Mesenteric fat pad (tissue), 1 donor: ENCODE results near the gene ZNF221. TPM values are rescaled to one million over a fixed set of nuclear protein-coding genes. Genes with fewer than 3 reads are reported as not detected.
"Not testable (repeated sequence)": the region's sequence is repeated elsewhere in the genome, so short reads cannot be mapped to it uniquely, and the experiment has no call there.

Experiments used
- DNase-seq: peaks from one replicate; pipeline ENCODE4 v3.0.0-alpha.2; 2020; ENCODE audit warnings: low spot score
- long read RNA-seq: library from polyadenylated mRNA; unstranded; transcript quantifications from one replicate; pipeline ENCODE4 v2.0.0, GENCODE V29; 2020
- total RNA-seq: library from RNA; stranded (reverse); fragmentation: NEBNext Ultra II Directional; extraction: Animal tissue kit (Norgen Biotek cat#: 25700); gene quantifications from one replicate; pipeline ENCODE4 v1.2.1, GENCODE V29; 2021
- donor health status: DM: yes; HTN: yes; CAD: no.

ZNF221 gene
- 4.1 TPM for total RNA-seq
- long read RNA-seq, partial matches to known transcripts: 0 of 3 reads
- long read RNA-seq, other reads (novel, unspliced or antisense): 0 of 3 reads

GRCh38 chr19:43950834-43951645, at the start of gene ZNF221:
Gene ZNF221 (plus strand): TSS chr19:43951228. CDS start chr19:43962727, 11,499 bp downstream.
- peak; percentile 93 for DNase-seq

DNA sequence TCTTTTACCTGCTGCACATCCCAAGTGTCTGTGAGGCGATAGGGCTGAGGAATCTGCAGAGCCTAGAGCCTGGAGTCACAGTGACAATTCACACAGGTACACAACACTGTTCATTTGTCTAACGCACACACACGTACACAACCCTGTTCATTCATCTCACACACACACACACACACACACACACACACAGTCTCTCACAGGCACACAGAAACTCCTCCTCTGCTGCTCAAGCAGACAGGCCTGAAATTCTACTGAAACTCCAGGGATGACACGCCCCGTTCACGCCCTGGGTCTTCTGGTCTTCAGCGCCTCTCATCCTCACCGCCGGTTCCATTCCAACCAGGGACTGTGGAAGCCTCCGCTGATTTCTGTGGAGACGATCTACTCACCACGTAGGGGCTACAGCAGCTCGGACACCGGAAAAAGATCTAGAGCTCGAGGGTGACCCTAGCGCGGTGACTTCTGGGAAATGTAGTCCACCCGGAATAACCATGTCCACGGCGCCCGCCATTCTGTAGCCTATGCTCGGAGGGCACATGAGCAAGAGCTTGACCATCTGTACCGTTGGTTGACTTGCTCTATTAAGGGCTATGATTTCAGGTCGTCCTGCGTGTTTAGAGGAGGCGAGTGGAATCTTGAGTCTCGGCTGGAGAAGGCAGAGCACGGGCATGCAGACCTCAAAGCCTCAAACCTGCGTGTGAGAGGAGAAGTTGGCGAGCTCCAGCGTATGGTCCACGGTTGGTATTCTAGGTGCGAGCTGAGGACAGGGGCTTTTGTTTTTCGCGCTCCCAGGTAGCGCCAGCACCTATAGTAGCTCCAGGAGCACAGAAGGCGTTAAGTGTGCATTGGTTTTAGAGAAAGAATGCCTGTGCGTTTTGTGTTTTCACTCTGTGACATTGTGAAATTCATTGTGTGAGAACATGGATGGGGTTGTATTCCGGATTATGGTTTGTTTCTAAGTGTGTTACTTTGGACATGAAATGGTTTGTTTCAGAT, 49.3 kb upstream of the ZNF221 start:
- no peak for DNase-seq

- DNase-seq: no peak
These were observed 48.6 kb upstream of the ZNF221 start for GRCh38 chr19:43902399-43902798.

GRCh38 chr19:43905897-43906296, 45.1 kb upstream of the ZNF221 start:
- DNase-seq: no peak

- DNase-seq: no peak
These were observed 44.3 kb upstream of the ZNF221 start for GRCh38 chr19:43906774-43907173.

DNA sequence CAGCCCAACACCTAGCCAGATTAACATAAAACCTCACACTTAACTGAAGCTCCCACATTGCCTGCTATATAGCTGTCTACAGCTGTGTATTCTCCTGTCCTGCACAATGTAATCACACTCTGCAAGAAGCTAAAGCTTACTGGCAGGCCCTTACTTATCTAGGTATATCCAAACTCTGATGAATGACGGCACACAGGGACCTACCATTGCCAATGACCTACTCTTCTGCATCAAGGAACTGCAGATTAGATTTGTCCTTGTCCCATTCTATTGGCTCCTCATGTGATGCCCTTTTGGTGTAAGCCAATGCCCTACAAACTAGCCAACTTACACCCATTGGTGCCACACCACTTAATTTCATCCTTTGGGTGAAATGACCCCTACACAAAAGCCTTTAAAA, 42.4 kb upstream of the ZNF221 start:
- no peak for DNase-seq

DNA sequence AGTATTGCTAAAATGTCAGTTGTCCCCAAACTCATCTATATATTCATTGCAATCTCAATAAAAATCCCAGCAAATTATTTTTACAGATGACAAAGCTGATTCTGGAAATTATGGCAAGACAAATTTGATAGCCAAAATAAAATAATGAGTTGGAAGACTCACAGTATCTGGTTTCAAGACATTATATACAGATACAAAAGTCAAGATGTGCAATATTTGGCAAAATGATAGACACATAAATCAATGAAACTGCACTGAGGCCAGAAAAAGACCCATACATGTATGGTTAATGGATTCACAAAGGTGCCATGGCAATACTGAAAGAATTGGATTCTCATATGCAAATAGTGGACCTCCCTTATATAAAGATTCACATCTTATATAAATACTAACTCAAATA, 40.1 kb upstream of the ZNF221 start:
- DNase-seq: no peak

- DNase-seq: no peak
These were observed 37.6 kb upstream of the ZNF221 start for GRCh38 chr19:43913383-43913782.

GRCh38 chr19:43914051-43914450, 37.0 kb upstream of the ZNF221 start:
- no peak for DNase-seq

DNA sequence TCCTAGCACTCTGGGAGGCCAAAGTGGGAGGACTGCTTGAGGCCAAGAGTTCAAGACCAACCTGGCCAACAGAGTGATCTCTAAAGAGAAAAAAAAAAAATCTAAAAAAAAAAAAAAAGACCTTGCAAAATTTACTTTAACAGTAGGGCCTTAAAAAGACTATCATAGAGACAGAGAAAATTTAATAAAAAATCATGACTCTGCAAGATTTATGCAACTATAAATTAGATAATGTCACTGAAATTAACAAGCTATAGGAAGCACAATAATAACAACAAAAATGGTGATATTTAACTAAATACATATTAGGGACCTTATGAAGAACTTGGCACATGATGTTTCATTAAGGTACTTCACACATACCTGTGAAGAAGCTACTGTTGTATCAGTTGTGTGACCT, 27.2 kb upstream of the ZNF221 start:
- no peak for DNase-seq

DNA sequence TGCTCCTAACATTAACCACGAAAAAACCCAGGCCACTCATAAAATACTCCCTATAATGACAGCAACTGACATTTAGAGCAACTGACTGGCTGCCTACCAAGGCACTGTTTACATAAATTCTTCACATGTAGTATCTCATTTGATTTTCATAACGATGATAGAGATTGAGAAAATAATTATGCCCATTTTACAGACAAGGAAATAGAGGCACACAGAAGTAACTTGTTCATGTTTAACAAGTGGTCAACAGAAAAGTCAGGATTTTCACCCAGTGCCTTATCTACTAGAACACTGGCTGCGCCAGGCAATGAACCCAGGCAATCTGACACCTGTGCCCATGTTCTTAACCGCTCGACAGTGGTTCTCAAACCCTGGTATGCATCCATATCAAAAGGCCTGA, 22.2 kb upstream of the ZNF221 start:
- DNase-seq: no peak

GRCh38 chr19:43934055-43934984, 16.7 kb upstream of the ZNF221 start:
- DNase-seq: no peak

- peak; percentile 96 for DNase-seq
These were observed 15.9 kb upstream of the ZNF221 start, which contains the start of gene ZNF45 for GRCh38 chr19:43934985-43935708. Gene ZNF45 (minus strand): TSS chr19:43935282. CDS start chr19:43922185, 13,097 bp downstream.

- DNase-seq: no peak
These were observed 14.8 kb upstream of the ZNF221 start for GRCh38 chr19:43936188-43936587.

GRCh38 chr19:43939557-43940260, 11.3 kb upstream of the ZNF221 start:
- DNase-seq: no peak

DNA sequence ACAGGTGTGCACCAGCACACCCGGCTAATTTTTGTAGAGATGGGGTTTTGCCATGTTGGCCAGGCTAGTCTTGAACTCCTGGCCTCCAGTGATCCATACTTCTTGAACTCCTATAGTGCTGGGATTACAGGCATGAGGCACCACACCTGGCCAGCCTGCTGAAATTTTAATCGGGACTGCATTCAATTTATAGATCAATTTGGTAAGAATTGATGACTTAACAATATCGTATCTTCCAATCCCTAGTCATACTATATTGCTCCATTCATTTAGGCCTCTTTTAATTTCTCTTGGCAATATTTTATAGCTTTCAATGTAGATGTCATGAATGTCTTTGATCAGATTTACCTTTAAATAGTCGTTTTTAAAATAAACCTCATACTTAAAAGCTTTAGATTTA, 10.3 kb upstream of the ZNF221 start:
- no peak for DNase-seq

DNA sequence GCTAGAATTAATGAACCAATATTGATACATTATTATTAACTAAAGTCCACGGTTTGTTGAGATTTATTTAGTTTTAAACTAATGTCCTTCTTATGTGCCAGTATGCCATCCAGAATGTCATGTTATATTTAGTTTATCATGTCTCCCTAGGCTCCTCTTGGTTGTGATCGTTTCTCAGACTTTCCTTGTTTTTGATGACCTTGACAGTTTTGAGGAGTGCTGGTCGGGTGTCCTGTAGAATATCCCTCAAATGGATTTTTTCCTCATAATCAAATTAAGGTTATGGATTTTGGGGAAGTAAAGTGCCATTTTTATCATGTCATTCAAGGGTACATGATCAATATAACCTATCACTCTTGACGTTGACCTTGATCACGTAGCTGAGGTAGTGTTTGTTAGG, 9.8 kb upstream of the ZNF221 start:
- no peak for DNase-seq

GRCh38 chr19:43947412-43947811, 3.6 kb upstream of the ZNF221 start:
- DNase-seq: not testable (repeated sequence)

DNA sequence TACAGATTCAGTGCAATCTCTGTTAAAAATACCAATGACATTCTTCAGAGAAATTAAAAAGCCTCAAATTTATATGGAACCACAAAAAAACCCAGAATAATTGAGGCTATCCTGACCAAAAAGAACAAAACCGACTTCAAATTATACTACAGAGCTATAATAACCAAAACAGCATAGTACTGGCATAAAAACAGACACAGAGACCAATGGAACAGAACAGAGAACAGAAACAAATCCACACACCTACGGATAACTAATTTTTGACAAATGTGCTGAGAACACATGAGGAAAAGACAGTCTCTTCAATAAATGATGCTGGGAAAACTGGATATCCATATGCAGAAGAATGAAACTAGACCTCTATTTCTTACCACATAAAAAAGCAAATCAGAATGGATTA, 1.2 kb upstream of the ZNF221 start:
- DNase-seq: not testable (repeated sequence)
